HCT116 (cell line): ENCODE data around the gene SSX3. TPM values are rescaled to one million over a fixed set of nuclear protein-coding genes. Genes with fewer than 3 reads are reported as not detected.
A peak's percentile ranks its signal among the peaks of the same experiment; 100 is the strongest.
"Not testable (repeated sequence)": the region's sequence is repeated elsewhere in the genome, so short reads cannot be mapped to it uniquely, and the experiment has no call there.

Source experiments
- ATAC-seq: fragments of 200-7000 bp; cut with Tn5 transposase; 2 replicates; pipeline ENCODE4 v1.9.1; 2020; ENCODE audit warnings: mild to moderate bottlenecking, moderate library complexity
- Bru-seq: library from RNA; stranded (reverse); fragments of 400-500 nt; gene quantifications from one replicate; lab custom pipeline; 2021; lab: Mats Ljungman, UMichigan
- BruChase-seq, 2 experiments: library from RNA; stranded (reverse); fragments of 400-500 nt; gene quantifications; one replicate each; lab custom pipeline; 2021; lab: Mats Ljungman, UMichigan
- BruUV-seq: library from RNA; stranded (reverse); fragments of 400-500 nt; replicated peaks from 2 replicates; lab custom pipeline; 2021; lab: Mats Ljungman, UMichigan
- CTCF ChIA-PET: fragments of 300-600 bp; sonication (Branson Sonifier 250); formaldehyde crosslinking; loops from one replicate; lab custom pipeline; 2021; ENCODE audit warnings: antibody characterized with exemption; lab: Charles Lee
- POLR2A ChIA-PET: fragments of 300-600, 350-600 bp; sonication (Branson Sonifier 250); formaldehyde crosslinking; loops from one replicate; lab custom pipeline; 2021; ENCODE audit warnings: antibody characterized with exemption; lab: Charles Lee
- RAD21 ChIA-PET, 2 experiments: fragments of 300-600 bp; sonication (Branson Sonifier 250); formaldehyde crosslinking; loops; one replicate each; lab custom pipeline; 2023; ENCODE audit warnings: low total read pairs in 2 of 2; ENCODE audit not compliant: uncharacterized antibody in 2 of 2, unreplicated experiment in 2 of 2, low non-redundant PET in 1 of 2; lab: Charles Lee
- DNase-seq: peaks from one replicate; pipeline ENCODE4 v3.0.0-alpha.2; 2010; ENCODE audit warnings: low read depth, low spot score
- H2AFZ ChIP-seq: fragments of 200-600 bp; shearing (Covaris generic), sonication (generic); 2 replicates; pipeline ENCODE4 v1.6.1; 2017; ENCODE audit warnings: low read depth, mixed run types, mixed read lengths, antibody characterized with exemption, low read length; ENCODE audit not compliant: poor library complexity, severe bottlenecking
- H3K27ac ChIP-seq: 2 replicates; pipeline ENCODE4 v1.5.1; 2012; ENCODE audit warnings: low read depth, low read length
- H3K27me3 ChIP-seq: fragments of 200-600 bp; sonication (generic); 2 replicates; pipeline ENCODE4 v1.6.1; 2016; ENCODE audit warnings: mixed run types, low read length, mixed read lengths; ENCODE audit not compliant: insufficient read depth
- H3K36me3 ChIP-seq, 2 experiments: fragments of 200-500 bp in 1 of 2; fragments of 200-600 bp in 1 of 2; sonication (Bioruptor generic) in 1 of 2; sonication (generic) in 1 of 2; 2 replicates each; pipeline versions ENCODE4 v1.5.1 to v1.6.1; 2014 to 2016; ENCODE audit warnings: low read length in 2 of 2, inconsistent platforms in 1 of 2, mixed read lengths in 1 of 2, mixed run types in 1 of 2; ENCODE audit not compliant: insufficient read depth in 2 of 2, control insufficient read depth in 1 of 2
- H3K4me1 ChIP-seq, 2 experiments: fragments of 200-600 bp in 1 of 2; sonication (generic) in 1 of 2; 2 replicates each; pipeline versions ENCODE4 v1.5.1 to v1.6.1; 2012 to 2017; ENCODE audit warnings: low read length in 2 of 2, inconsistent platforms in 1 of 2, mild to moderate bottlenecking in 1 of 2, mixed read lengths in 1 of 2, mixed run types in 1 of 2, moderate library complexity in 1 of 2; ENCODE audit not compliant: insufficient read depth in 2 of 2, control insufficient read depth in 1 of 2
- H3K4me2 ChIP-seq: fragments of 200-600 bp; sonication (generic); 2 replicates; pipeline ENCODE4 v1.6.1; 2017; ENCODE audit warnings: mixed run types, low read length, mixed read lengths
- H3K4me3 ChIP-seq, 2 experiments: fragments of 200-600 bp in 1 of 2; sonication (generic) in 1 of 2; replicated peaks in 1 of 2; 2 replicates each; pipeline ENCODE4 v1.5.1; 2011 to 2016; ENCODE audit warnings: low read length in 2 of 2, control low read depth in 1 of 2, low read depth in 1 of 2, mild to moderate bottlenecking in 1 of 2, mixed read lengths in 1 of 2, mixed run types in 1 of 2
- H3K79me2 ChIP-seq: fragments of 200-600 bp; sonication (generic); 2 replicates; pipeline ENCODE4 v1.6.1; 2017; ENCODE audit warnings: mild to moderate bottlenecking, mixed run types, low read length, moderate library complexity, mixed read lengths; ENCODE audit not compliant: insufficient read depth
- H3K9ac ChIP-seq: fragments of 200-600 bp; sonication (generic); 2 replicates; pipeline ENCODE4 v1.6.1; 2016; ENCODE audit warnings: low read length, mixed read lengths
- H3K9me2 ChIP-seq: fragments of 200-600 bp; sonication (generic), shearing (Covaris generic); 2 replicates; pipeline ENCODE4 v1.6.1; 2017; ENCODE audit warnings: mixed run types, mild to moderate bottlenecking, moderate library complexity; ENCODE audit not compliant: insufficient read depth
- H3K9me3 ChIP-seq, 2 experiments: fragments of 200-500 bp in 1 of 2; fragments of 200-600 bp in 1 of 2; sonication (Bioruptor generic) in 1 of 2; sonication (generic) in 1 of 2; 2 replicates each; pipeline ENCODE4 v1.6.1; 2014 to 2017; ENCODE audit warnings: low read length in 2 of 2, mixed read lengths in 2 of 2, inconsistent platforms in 1 of 2, low read depth in 1 of 2, mild to moderate bottlenecking in 1 of 2, mixed run types in 1 of 2, moderate library complexity in 1 of 2; ENCODE audit not compliant: control insufficient read depth in 1 of 2, insufficient read depth in 1 of 2
- H4K20me1 ChIP-seq: fragments of 200-600 bp; sonication (generic), shearing (Covaris generic); 2 replicates; pipeline ENCODE4 v1.6.1; 2017; ENCODE audit warnings: mixed run types, mild to moderate bottlenecking, moderate library complexity; ENCODE audit not compliant: insufficient read depth
- intact Hi-C: fragments of 100-400 bp; cut with micrococcal nuclease; formaldehyde crosslinking; loops from 2 replicates; pipeline ENCODE4 v1.10.0; 2022
- long read RNA-seq: library from polyadenylated mRNA; unstranded; transcript quantifications from one replicate; pipeline ENCODE4 v2.0.0, GENCODE V29; 2021; ENCODE audit not compliant: unreplicated experiment
- polyA plus RNA-seq: library from polyadenylated mRNA; unstranded; fragments of >200 nt; gene quantifications from 2 replicates; pipeline ENCODE4 v1.2.1, GENCODE V29; 2012; ENCODE audit warnings: missing spikeins
- total RNA-seq: library from RNA; stranded (reverse); gene quantifications from one replicate; pipeline ENCODE4 v1.2.1, GENCODE V29; 2021; ENCODE audit not compliant: unreplicated experiment

SSX3 gene, protein sequence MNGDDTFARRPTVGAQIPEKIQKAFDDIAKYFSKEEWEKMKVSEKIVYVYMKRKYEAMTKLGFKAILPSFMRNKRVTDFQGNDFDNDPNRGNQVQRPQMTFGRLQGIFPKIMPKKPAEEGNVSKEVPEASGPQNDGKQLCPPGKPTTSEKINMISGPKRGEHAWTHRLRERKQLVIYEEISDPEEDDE
- total RNA-seq (not detected), Bru-seq, nascent RNA (percentile 7 among the genes with signal in this experiment), BruChase-seq, experiment 1, labeled RNA remaining after a 6-hour chase (percentile 11 among the genes with signal in this experiment), BruChase-seq, experiment 2, labeled RNA remaining after a 2-hour chase (not detected)
- polyA plus RNA-seq: not detected in 2 replicates
- long read RNA-seq: 0 reads

DNA sequence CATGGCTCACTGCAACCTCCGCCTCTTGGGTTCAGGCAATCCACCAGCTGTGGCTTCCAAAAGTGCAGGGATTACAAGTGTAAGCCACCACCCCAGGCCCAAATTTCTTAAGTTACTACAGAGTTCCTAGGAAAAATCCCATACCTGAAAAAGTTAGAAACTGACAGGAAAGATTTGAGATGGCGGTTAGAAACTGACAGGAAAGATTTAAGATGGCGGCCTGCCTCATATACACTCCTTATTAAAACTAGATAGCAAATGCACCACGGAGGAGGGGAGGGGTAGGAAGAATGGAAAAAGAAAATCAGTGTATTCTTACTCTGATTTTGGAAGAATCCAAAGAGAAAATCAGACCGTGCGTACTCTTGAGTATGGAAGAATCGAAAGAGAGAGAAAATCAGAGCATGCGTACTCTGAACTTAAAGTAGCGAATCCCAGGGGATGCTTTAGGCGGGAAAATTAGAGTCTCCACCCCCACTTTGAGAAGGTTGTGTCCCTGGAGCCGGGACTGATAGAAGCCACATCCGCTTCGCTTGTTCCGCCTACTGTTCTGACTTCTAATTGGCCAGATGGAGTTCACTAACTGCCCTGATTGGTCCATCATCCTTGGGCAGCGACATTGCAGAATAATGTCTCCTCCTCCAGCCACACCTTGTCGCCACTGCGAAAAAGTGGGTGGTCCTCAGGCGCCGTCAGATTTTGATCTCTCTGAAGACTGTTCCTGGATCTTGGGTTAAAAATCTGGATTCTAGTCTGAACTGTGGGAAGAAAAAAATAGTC lies at the start of gene SSX3:
SSX3 (minus strand) TSS at position 389 of the 780 bp plus-strand sequence. CDS start 1,454 bp downstream, outside the sequence.
- H4K20me1 ChIP-seq, H3K9me2 ChIP-seq, ATAC-seq, BruUV-seq, POLR2A ChIA-PET, RAD21 ChIA-PET, H3K36me3 ChIP-seq, H3K4me2 ChIP-seq, intact Hi-C loops, H3K79me2 ChIP-seq, H3K4me1 ChIP-seq, H3K27me3 ChIP-seq, H3K27ac ChIP-seq, CTCF ChIA-PET, DNase-seq, H2AFZ ChIP-seq, H3K4me3 ChIP-seq, H3K9ac ChIP-seq, H3K9me3 ChIP-seq: not testable (repeated sequence)

DNA sequence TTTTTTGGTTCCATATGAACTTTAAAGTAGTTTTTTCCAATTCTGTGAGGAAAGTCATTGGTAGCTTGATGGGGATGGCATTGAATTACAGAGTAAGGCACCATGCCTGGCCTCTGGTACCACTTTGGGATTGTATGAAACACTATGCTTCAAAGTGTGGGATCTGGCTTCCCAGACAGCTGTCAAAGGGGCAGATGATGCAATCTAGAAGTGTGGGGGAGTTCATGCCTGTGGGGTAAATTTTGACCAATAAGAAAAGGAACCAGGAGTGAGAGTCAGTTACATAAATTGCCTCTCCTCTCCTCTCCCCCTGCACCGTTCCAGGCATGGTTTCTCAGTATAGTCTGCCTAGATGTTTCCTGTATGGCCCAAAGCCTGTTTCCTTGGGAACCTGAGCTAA lies 41.3 kb upstream of the SSX3 start:
- H3K4me2 ChIP-seq, intact Hi-C loops, H3K9me2 ChIP-seq, H3K9ac ChIP-seq, BruUV-seq, CTCF ChIA-PET, ATAC-seq, H3K4me3 ChIP-seq, H3K27me3 ChIP-seq, DNase-seq, H3K27ac ChIP-seq, H3K4me1 ChIP-seq, RAD21 ChIA-PET, H3K36me3 ChIP-seq, H3K79me2 ChIP-seq, H3K9me3 ChIP-seq, POLR2A ChIA-PET, H4K20me1 ChIP-seq, H2AFZ ChIP-seq: not testable (repeated sequence)

DNA sequence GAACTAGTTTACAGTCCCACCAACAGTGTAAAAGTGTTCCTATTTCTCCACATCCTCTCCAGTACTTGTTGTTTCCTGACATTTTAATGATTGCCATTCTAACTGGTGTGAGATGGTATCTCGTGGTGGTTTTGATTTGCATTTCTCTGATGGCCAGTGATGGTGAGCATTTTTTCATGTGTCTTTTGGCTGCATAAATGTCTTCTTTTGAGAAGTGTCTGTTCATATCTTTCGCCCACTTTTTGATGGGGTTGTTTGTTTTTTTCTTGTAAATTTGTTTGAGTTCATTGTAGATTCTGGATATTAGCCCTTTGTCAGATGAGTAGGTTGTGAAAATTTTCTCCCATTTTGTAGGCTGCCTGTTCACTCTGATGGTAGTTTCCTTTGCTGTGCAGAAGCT lies 40.4 kb upstream of the SSX3 start:
- BruUV-seq, DNase-seq, H3K4me1 ChIP-seq, H3K4me2 ChIP-seq, H3K4me3 ChIP-seq, H2AFZ ChIP-seq, intact Hi-C loops, CTCF ChIA-PET, H3K9ac ChIP-seq, RAD21 ChIA-PET, H3K9me3 ChIP-seq, POLR2A ChIA-PET, H3K36me3 ChIP-seq, H3K79me2 ChIP-seq, H3K9me2 ChIP-seq, H4K20me1 ChIP-seq, H3K27ac ChIP-seq, H3K27me3 ChIP-seq, ATAC-seq: not testable (repeated sequence)

DNA sequence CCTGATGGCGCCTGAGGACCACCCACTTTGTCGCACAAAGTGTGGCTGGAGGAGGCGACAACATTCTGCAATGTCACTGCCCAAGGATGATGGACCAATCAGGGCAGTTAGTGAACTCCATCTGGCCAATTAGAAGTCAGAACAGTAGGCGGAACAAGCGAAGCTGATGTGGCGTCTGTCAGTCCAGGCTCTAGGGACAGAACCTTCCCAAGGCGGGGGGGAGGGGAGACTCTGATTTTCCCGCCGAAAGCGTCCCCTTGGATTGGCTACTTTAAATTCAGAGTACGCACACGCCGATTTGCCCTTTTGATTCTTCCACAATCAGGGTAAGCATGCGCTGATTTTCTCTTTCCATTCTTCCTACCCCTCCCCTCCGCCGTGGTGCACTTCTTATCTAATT lies 26.7 kb upstream of the SSX3 start, which contains the start of gene SSX4:
SSX4 (plus strand) TSS at position 301 of the 400 bp plus-strand sequence. CDS start 515 bp downstream, outside the sequence.
- H3K4me2 ChIP-seq, ATAC-seq, BruUV-seq, H3K9me2 ChIP-seq, H3K4me1 ChIP-seq, H3K4me3 ChIP-seq, H3K27me3 ChIP-seq, H3K9me3 ChIP-seq, H3K9ac ChIP-seq, CTCF ChIA-PET, POLR2A ChIA-PET, RAD21 ChIA-PET, H4K20me1 ChIP-seq, H2AFZ ChIP-seq, H3K79me2 ChIP-seq, H3K27ac ChIP-seq, H3K36me3 ChIP-seq, DNase-seq, intact Hi-C loops: not testable (repeated sequence)
